GM12878 (cell line): ENCODE data around the gene HEPACAM. TPM values are rescaled to one million over a fixed set of nuclear protein-coding genes. Genes with fewer than 3 reads are reported as not detected.

Source experiments
- ATAC-seq: fragments of 200-7000 bp; cut with Tn5 transposase; 3 replicates; pipeline ENCODE4 v1.9.1; 2020; ENCODE audit warnings: mild to moderate bottlenecking, moderate library complexity
- BruUV-seq: library from RNA; stranded (reverse); fragments of 400-500 nt; replicated peaks from 2 replicates; lab custom pipeline; 2021; lab: Mats Ljungman, UMichigan
- CTCF ChIA-PET: fragments of 300-600 bp; sonication (Branson Sonifier 250); formaldehyde crosslinking; extraction: SDS; loops from one replicate; lab custom pipeline; 2021; ENCODE audit warnings: inconsistent platforms; lab: Yijun Ruan, JAX
- POLR2A ChIA-PET: fragments of 350-600 bp; formaldehyde crosslinking; extraction: SDS; loops from one replicate; lab custom pipeline; 2021; ENCODE audit warnings: inconsistent platforms; lab: Charles Lee
- RAD21 ChIA-PET: fragments of 300-600 bp; sonication (Branson Sonifier 250); formaldehyde crosslinking; loops from one replicate; lab custom pipeline; 2023; ENCODE audit warnings: antibody characterized with exemption; ENCODE audit not compliant: unreplicated experiment; lab: Charles Lee
- SMC1A ChIA-PET: fragments of 300-600 bp; sonication (Branson Sonifier 250); formaldehyde crosslinking; loops from one replicate; lab custom pipeline; 2023; ENCODE audit not compliant: unreplicated experiment, uncharacterized antibody; lab: Charles Lee
- DNase-seq: peaks from one replicate; pipeline ENCODE4 v3.0.0-alpha.2; 2011; ENCODE audit warnings: low read depth, low spot score
- FAIRE-seq: peaks from 3 replicates; lab custom pipeline; 2011; peaks lifted over from hg19 to GRCh38; lab: Jason Lieb, UNC
- H2AFZ ChIP-seq: 2 replicates; pipeline ENCODE4 v1.6.0; 2011; ENCODE audit warnings: low read depth, low read length, control low read depth; ENCODE audit not compliant: control insufficient read depth
- H3K27ac ChIP-seq: 2 replicates; pipeline ENCODE4 v1.5.1; 2011; ENCODE audit warnings: control low read depth; ENCODE audit not compliant: control insufficient read depth, insufficient read depth
- H3K27me3 ChIP-seq, 2 experiments: replicated peaks in 1 of 2; 2 replicates each; pipeline versions ENCODE4 v1.6.0 to v1.6.1; 2011; ENCODE audit warnings: low read length in 1 of 2; ENCODE audit not compliant: control insufficient read depth in 2 of 2, insufficient read depth in 2 of 2
- H3K36me3 ChIP-seq, 2 experiments: 2 replicates each; pipeline ENCODE4 v1.5.1; 2011; ENCODE audit warnings: low read length in 1 of 2; ENCODE audit not compliant: control insufficient read depth in 2 of 2, insufficient read depth in 2 of 2
- H3K4me1 ChIP-seq: 2 replicates; pipeline ENCODE4 v1.6.1; 2011; ENCODE audit warnings: mild to moderate bottlenecking, low read length, moderate library complexity, mixed read lengths; ENCODE audit not compliant: control insufficient read depth, insufficient read depth
- H3K4me2 ChIP-seq: 2 replicates; pipeline ENCODE4 v1.6.0; 2011; ENCODE audit warnings: control low read depth; ENCODE audit not compliant: control insufficient read depth, insufficient read depth
- H3K4me3 ChIP-seq: fragments of 200-600 bp; sonication (generic); 2 replicates; pipeline ENCODE4 v1.5.1; 2016
- H3K79me2 ChIP-seq: 2 replicates; pipeline ENCODE4 v1.6.0; 2011; ENCODE audit warnings: low read length; ENCODE audit not compliant: control insufficient read depth, insufficient read depth
- H3K9ac ChIP-seq: 2 replicates; pipeline ENCODE4 v1.8.0; 2011; ENCODE audit warnings: low read length, control low read depth, mixed read lengths; ENCODE audit not compliant: control insufficient read depth, insufficient read depth
- H3K9me3 ChIP-seq: replicated peaks from 3 replicates; pipeline ENCODE4 v1.5.1; 2011; ENCODE audit warnings: mild to moderate bottlenecking, low read length; ENCODE audit not compliant: control insufficient read depth, insufficient read depth
- H4K20me1 ChIP-seq: 2 replicates; pipeline ENCODE4 v1.6.0; 2011; ENCODE audit not compliant: control insufficient read depth, insufficient read depth
- DPF2 ChIP-seq: fragments of 450-650 bp; IDR thresholded peaks from 2 replicates; pipeline ENCODE4 v1.6.1; 2017; ENCODE audit warnings: mild to moderate bottlenecking
- EED ChIP-seq: sonication (generic); IDR thresholded peaks from 2 replicates; pipeline ENCODE4 v1.6.1; 2016; ENCODE audit warnings: antibody characterized with exemption, low read depth
- FOS ChIP-seq: IDR thresholded peaks from 3 replicates; pipeline ENCODE4 v1.6.1; 2011; ENCODE audit warnings: borderline replicate concordance; ENCODE audit not compliant: insufficient read length; ENCODE audit errors: extremely low read depth
- IKZF1 ChIP-seq: fragments of 450-650 bp; conservative IDR thresholded peaks from 2 replicates; pipeline ENCODE4 v1.6.1; 2017; ENCODE audit warnings: antibody characterized with exemption, mild to moderate bottlenecking
- IRF4 ChIP-seq: IDR thresholded peaks from 2 replicates; pipeline ENCODE4 v1.6.1; 2011; ENCODE audit warnings: low read depth, low read length
- NFXL1 ChIP-seq: fragments of 450-650 bp; IDR thresholded peaks from 2 replicates; pipeline ENCODE4 v1.6.1; 2017; ENCODE audit warnings: antibody characterized with exemption, mild to moderate bottlenecking, borderline replicate concordance
- SMARCA5 ChIP-seq: fragments of 450-650 bp; IDR thresholded peaks from 2 replicates; pipeline ENCODE4 v1.6.1; 2017; ENCODE audit warnings: mild to moderate bottlenecking
- SRF ChIP-seq, 2 experiments: IDR thresholded peaks; 2 replicates each; pipeline ENCODE4 v1.6.1; 2011; ENCODE audit warnings: low read depth in 2 of 2, low read length in 2 of 2, mild to moderate bottlenecking in 1 of 2, moderate library complexity in 1 of 2
- TAF1 ChIP-seq: IDR thresholded peaks from 2 replicates; pipeline ENCODE4 v1.6.1; 2011; ENCODE audit warnings: mild to moderate bottlenecking, low read depth, low read length, borderline replicate concordance
- YY1 ChIP-seq: IDR thresholded peaks from 2 replicates; pipeline ENCODE4 v1.6.1; 2011; ENCODE audit warnings: low read depth, mild to moderate bottlenecking, low read length
- ZBED1 ChIP-seq: IDR thresholded peaks from 2 replicates; pipeline ENCODE4 v1.6.1; 2016; ENCODE audit warnings: borderline replicate concordance
- WGBS: methylation state at CpG from one replicate; pipeline ENCODE4 v1.1.6; 2016; ENCODE audit warnings: low lambda C conversion rate; ENCODE audit not compliant: insufficient replicate concordance, insufficient coverage; ENCODE audit errors: missing lambda C conversion rate; 5-methylcytosine and 5-hydroxymethylcytosine counted together
- in situ Hi-C: fragments of 300-500 bp; cut with MboI; formaldehyde crosslinking; loops from 9 replicates; pipeline ENCODE4 v1.14.3; 2018; ENCODE audit warnings: mixed read lengths
- intact Hi-C: fragments of 100-400 bp; cut with micrococcal nuclease; formaldehyde crosslinking; loops from one replicate; pipeline ENCODE4 v1.14.2; 2022; ENCODE audit not compliant: unreplicated experiment
- polyA plus RNA-seq, 11 experiments: library from polyadenylated mRNA; depleted of rRNA in 4 of 11; unstranded in 6 of 11; stranded (reverse) in 5 of 11; fragments of >200 nt; fragmentation: Nextera tagmentation in 4 of 11; fragmentation: Illumina TruSeq in 1 of 11; extraction: Ambion mirVana in 4 of 11; extraction: Trizol in 1 of 11; gene quantifications; 1 replicate in 1 of 11; 2 replicates in 10 of 11; pipeline versions ENCODE4 v1.2.1 to v1.2.3, GENCODE V29; 2011 to 2016; ENCODE audit warnings: inconsistent platforms in 2 of 11, missing spikeins in 2 of 11, low read depth in 1 of 11
- total RNA-seq, 4 experiments: library from RNA; depleted of rRNA in 3 of 4; stranded (reverse); fragments of >200 nt in 3 of 4; fragmentation: Illumina TruSeq in 1 of 4; extraction: Trizol in 1 of 4; gene quantifications; 2 replicates each; pipeline versions ENCODE4 v1.2.1 to v1.2.3, GENCODE V29; 2013 to 2021
- TF ChIP-seq, protein P1 (sequence below): fragments of 450-650 bp; conservative IDR thresholded peaks from 2 replicates; pipeline ENCODE4 v1.6.1; 2017; ENCODE audit warnings: mild to moderate bottlenecking, moderate library complexity
- TF ChIP-seq, protein P2 (sequence below): fragments of 450-650 bp; IDR thresholded peaks from 2 replicates; pipeline ENCODE4 v1.6.1; 2017; ENCODE audit warnings: mild to moderate bottlenecking, moderate library complexity

The HEPACAM gene
- total and polyA plus RNA-seq, 10 of the 15 experiments (the other 5 are each of a cell fraction or from before 2014, with no cell fraction given), result 0.03 TPM; not detected in 9

DNA sequence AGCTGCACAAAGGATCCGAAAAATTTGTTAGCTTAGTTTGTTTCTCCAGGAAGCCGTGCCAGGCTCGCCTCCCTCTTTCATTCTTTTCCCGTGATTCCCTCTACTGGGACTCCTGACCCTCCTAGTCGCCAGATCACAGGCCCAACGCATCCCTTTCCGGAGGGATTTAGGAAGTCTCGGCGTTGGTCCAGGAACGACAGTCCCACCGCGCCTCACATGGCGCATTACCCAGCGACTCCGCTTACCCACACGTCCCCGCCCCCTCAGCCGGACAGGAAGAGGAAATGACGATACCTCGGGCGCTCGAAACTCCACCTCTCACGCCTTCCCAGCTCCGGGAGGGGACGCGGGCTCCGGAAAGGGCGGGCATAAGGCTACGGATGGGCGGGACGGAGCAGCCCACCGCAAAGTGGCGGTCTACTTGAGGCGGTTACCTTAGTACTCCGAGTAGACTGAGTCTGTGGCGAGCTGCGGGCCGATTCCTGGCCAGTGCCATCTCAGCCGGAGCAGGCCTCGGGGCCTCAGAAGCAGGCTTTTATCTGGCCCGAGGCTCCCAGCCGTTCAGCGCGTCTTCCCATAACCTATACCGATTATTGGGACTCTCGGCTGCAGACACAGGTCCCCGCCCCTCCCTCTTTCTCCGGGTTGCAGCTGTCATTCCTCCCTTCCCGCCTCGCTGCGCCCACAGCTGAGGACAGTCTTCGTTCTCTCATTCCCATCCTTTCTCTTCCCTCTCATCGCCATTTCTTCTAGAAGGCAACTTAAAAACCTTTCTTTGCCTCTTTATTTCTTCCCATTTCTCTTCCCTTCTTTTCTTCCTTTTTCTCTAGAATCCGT, 18.1 kb upstream of the HEPACAM start, which contains the start of gene CCDC15 (continued):
- TF ChIP-seq, protein P1, sequence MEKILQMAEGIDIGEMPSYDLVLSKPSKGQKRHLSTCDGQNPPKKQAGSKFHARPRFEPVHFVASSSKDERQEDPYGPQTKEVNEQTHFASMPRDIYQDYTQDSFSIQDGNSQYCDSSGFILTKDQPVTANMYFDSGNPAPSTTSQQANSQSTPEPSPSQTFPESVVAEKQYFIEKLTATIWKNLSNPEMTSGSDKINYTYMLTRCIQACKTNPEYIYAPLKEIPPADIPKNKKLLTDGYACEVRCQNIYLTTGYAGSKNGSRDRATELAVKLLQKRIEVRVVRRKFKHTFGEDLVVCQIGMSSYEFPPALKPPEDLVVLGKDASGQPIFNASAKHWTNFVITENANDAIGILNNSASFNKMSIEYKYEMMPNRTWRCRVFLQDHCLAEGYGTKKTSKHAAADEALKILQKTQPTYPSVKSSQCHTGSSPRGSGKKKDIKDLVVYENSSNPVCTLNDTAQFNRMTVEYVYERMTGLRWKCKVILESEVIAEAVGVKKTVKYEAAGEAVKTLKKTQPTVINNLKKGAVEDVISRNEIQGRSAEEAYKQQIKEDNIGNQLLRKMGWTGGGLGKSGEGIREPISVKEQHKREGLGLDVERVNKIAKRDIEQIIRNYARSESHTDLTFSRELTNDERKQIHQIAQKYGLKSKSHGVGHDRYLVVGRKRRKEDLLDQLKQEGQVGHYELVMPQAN, result peak; percentile 94
- TF ChIP-seq TAF1, result peak; percentile 77; the same call in 1 of the 2 replicates
- TF ChIP-seq, all 136 proteins: peak for 54

DNA sequence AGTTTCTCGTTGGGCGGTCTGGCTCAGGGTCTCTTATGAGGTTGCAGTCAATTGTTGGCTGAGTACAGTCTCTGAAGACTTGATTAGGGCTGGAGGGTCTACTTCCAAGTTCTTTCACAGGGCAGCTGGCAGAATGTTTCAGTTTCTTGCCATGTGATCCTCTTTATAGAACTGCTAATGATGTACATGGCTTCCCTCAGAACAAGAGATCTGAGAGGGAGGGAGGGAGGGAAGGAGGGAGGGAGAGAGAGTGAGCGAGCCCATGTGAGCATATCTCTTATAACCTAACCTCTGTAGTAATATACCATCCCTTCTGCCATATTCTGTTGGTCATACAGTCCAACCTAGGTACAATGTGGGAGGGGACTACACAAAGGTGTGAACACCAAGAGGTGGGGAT, 15.5 kb upstream of the HEPACAM start:
- Histone ChIP-seq H3K79me2 (no peaks in the 10 kb centered on the region), H3K27ac (no peak overlapping the region), H3K4me1 (no peaks in the 10 kb centered on the region; the same call in 1 of the 2 replicates), H4K20me1 (no peaks in the 10 kb centered on the region), H3K27me3 (no peaks in the 10 kb centered on the region), H3K9ac (no peak overlapping the region), H3K36me3 (no peaks in the 10 kb centered on the region), H3K4me3 (no peak overlapping the region), H3K9me3 (no peaks in the 10 kb centered on the region), H2AFZ (no peak overlapping the region), H3K4me2 (no peak overlapping the region)
- ChIA-PET RAD21 (no interaction called here), CTCF (interaction anchor here (0.8 to 1.3 kb wide), 2 partner anchors 9 to 395 kb away, joined by 3 read pairs; no protein-coding TSS in a partner anchor), SMC1A (no interaction called here), POLR2A (interaction anchor here (1.5 kb wide), 1 partner anchor 161 kb away, joined by 5 read pairs; the partner anchor contains the start of gene TMEM218)
- DNase-seq (no peak), ATAC-seq (no peak), FAIRE-seq (no peak)
- BruUV-seq, result no TSS peak
- in situ Hi-C loops (loop anchor here (10.0 to 25.0 kb wide), 2 partner anchors 193 to 936 kb away; partner anchors contain the start of gene HYLS1), intact Hi-C loops (no loop called here)
- 49% methylated on average over 3 of the region's 3 CpGs for WGBS
- TF ChIP-seq SRF (IDR thresholded peaks at IDR 0.05; ENCODE audit: low read depth in 2 of 2, low read length in 2 of 2) (no peak), YY1 (no peak), IKZF1 (no peak), IRF4 (no peak), NFXL1 (no peak), ZBED1 (no peak), SMARCA5 (no peak), FOS (no peak), EED (no peak), DPF2 (no peak)
- TF ChIP-seq, protein P2, sequence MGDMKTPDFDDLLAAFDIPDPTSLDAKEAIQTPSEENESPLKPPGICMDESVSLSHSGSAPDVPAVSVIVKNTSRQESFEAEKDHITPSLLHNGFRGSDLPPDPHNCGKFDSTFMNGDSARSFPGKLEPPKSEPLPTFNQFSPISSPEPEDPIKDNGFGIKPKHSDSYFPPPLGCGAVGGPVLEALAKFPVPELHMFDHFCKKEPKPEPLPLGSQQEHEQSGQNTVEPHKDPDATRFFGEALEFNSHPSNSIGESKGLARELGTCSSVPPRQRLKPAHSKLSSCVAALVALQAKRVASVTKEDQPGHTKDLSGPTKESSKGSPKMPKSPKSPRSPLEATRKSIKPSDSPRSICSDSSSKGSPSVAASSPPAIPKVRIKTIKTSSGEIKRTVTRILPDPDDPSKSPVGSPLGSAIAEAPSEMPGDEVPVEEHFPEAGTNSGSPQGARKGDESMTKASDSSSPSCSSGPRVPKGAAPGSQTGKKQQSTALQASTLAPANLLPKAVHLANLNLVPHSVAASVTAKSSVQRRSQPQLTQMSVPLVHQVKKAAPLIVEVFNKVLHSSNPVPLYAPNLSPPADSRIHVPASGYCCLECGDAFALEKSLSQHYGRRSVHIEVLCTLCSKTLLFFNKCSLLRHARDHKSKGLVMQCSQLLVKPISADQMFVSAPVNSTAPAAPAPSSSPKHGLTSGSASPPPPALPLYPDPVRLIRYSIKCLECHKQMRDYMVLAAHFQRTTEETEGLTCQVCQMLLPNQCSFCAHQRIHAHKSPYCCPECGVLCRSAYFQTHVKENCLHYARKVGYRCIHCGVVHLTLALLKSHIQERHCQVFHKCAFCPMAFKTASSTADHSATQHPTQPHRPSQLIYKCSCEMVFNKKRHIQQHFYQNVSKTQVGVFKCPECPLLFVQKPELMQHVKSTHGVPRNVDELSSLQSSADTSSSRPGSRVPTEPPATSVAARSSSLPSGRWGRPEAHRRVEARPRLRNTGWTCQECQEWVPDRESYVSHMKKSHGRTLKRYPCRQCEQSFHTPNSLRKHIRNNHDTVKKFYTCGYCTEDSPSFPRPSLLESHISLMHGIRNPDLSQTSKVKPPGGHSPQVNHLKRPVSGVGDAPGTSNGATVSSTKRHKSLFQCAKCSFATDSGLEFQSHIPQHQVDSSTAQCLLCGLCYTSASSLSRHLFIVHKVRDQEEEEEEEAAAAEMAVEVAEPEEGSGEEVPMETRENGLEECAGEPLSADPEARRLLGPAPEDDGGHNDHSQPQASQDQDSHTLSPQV, result no peak
- TF ChIP-seq, protein P1, result no peak
